ENCODE data around the gene SUPT3H. TPM values are rescaled to one million over a fixed set of nuclear protein-coding genes. Genes with fewer than 3 reads are reported as not detected.

Gene SUPT3H
- total and polyA plus RNA-seq, 5 donors from 2014 or later: 4.8 to 7.8 (median 5.7) TPM

DNA sequence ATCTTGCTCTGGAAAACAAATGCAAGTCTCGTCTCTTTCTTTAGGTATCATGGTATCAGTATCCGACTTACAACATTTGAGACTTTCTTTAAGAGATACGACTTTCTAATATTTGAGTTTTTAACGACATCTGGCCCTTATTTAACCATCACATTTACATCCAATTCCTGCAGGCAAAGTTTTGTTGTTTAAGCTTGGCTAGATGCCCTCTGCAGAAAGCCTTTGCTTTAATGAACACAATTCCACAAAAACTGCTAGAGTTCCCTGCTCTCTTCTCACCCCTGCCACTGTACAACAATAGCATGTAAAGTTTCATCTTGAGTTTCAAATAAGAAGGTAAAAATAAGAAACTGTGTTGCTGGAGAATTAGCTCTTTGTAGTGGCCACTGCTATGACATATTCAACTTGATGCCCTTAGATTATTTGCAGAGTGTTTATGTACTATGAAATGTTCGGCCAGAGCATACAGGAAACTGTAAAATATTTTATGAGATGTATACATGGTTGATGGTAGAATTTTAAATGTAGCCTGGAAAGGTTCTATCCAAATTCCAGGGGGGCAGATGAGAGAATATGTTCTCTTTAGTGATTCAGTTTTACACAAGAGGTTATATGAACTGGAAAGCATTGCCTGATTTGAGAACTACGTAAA lies 551.6 kb downstream of the SUPT3H start:
- H3K36me3 Mint-ChIP-seq: peaks cover 10% of the 10 kb centered on the region

DNA sequence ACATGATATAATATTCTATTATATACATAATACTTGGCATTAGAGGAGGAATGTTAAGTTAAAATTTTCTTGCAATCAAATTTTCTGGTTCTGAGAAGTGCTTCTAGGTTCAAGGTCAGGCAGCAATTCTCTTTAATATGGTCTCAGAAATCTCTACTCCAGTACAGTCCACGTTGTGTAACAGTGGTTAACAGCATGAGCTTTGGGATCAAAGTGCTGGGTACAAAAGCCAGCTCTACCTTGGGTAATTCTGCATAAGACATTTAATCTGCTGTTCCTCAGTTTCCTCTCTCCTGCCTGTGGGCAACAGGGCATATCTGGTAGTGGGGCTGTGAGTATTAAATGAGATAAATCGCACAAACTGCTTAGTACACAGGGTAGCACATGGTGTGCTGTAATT lies 552.5 kb downstream of the SUPT3H start:
- Histone ChIP-seq H3K27ac (ENCODE audit: insufficient read depth, low read length, poor library complexity, severe bottlenecking) (no peak overlapping the region), H3K4me3 (ENCODE audit: low read depth, low read length) (no peak overlapping the region), H3K36me3 (ENCODE audit: control insufficient read depth, insufficient read depth, low read length) (no peaks in the 10 kb centered on the region), H3K9me3 (ENCODE audit: control insufficient read depth in 2 of 2, low read length in 2 of 2) (no peaks in the 10 kb centered on the region), H3K27me3 (ENCODE audit: control insufficient read depth, insufficient read depth, low read length) (no peaks in the 10 kb centered on the region), H3K4me1 (ENCODE audit: control insufficient read depth, insufficient read depth, low read length, poor library complexity, severe bottlenecking) (no peaks in the 10 kb centered on the region)
- Mint-ChIP-seq H3K27me3 (no peaks in the 10 kb centered on the region), H3K27ac (no peak overlapping the region), H3K36me3 (peaks cover 10% of the 10 kb centered on the region), H3K9me3 (peaks cover 0 to 4% (median 0%) of the 10 kb centered on the region in 7 donors), H3K4me1 (peaks cover 0 to 17% (median 11%) of the 10 kb centered on the region in 4 donors), H3K4me3 (no peak overlapping the region)
- DNase-seq (no peak), ATAC-seq (ENCODE audit: low read depth in 2 of 2) (no peak)

More for the DNA sequence above, 551.6 kb downstream of the SUPT3H start:
- H3K9me3 ChIP-seq (ENCODE audit: control insufficient read depth in 2 of 2, low read length in 2 of 2): no peaks in the 10 kb centered on the region
- no peaks in the 10 kb centered on the region for H3K27me3 ChIP-seq (ENCODE audit: control insufficient read depth, insufficient read depth, low read length)
- H3K4me1 ChIP-seq (ENCODE audit: control insufficient read depth, insufficient read depth, low read length, poor library complexity, severe bottlenecking): no peaks in the 10 kb centered on the region
- Mint-ChIP-seq H3K4me3 (no peak overlapping the region), H3K27ac (no peak overlapping the region), H3K9me3 (peaks cover 0 to 4% (median 0%) of the 10 kb centered on the region in 7 donors), H3K4me1 (peaks cover 0 to 18% (median 11%) of the 10 kb centered on the region in 4 donors), H3K27me3 (no peaks in the 10 kb centered on the region)
- ATAC-seq (ENCODE audit: low read depth in 2 of 2) (no peak), DNase-seq (no peak)
- no peak overlapping the region for H3K27ac ChIP-seq (ENCODE audit: insufficient read depth, low read length, poor library complexity, severe bottlenecking)
- H3K4me3 ChIP-seq (ENCODE audit: low read depth, low read length): no peak overlapping the region
- H3K36me3 ChIP-seq (ENCODE audit: control insufficient read depth, insufficient read depth, low read length): no peaks in the 10 kb centered on the region

DNA sequence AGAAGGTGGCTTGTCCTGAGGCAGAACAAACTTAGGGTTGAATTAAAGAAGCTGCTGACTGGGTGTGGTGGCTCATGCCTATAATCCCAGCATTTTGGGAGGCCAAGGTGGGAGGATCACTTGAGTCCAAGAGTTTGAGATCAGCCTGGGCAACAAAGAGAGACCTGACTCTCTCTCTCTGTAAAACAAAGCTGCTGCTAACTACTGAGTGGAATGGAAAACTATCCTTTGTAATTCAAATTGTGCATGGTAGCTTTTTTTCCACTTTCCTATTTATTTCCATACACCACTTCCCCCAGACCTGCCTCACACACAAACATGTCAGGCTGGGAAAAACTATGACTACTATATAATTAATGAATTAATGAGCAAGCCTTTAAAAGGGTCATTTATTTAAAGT lies 553.2 kb downstream of the SUPT3H start:
- H3K9me3 ChIP-seq (ENCODE audit: control insufficient read depth in 2 of 2, low read length in 2 of 2): no peaks in the 10 kb centered on the region
- no peaks in the 10 kb centered on the region for H3K36me3 ChIP-seq (ENCODE audit: control insufficient read depth, insufficient read depth, low read length)
- Mint-ChIP-seq H3K27me3 (no peaks in the 10 kb centered on the region), H3K36me3 (peaks cover 10% of the 10 kb centered on the region), H3K4me1 (peaks cover 0 to 12% (median 6%) of the 10 kb centered on the region in 4 donors), H3K4me3 (no peak overlapping the region), H3K9me3 (peaks cover 0 to 4% (median 0%) of the 10 kb centered on the region in 7 donors), H3K27ac (no peak overlapping the region)
- H3K4me1 ChIP-seq (ENCODE audit: control insufficient read depth, insufficient read depth, low read length, poor library complexity, severe bottlenecking): no peaks in the 10 kb centered on the region
- H3K4me3 ChIP-seq (ENCODE audit: low read depth, low read length): no peak overlapping the region
- no peaks in the 10 kb centered on the region for H3K27me3 ChIP-seq (ENCODE audit: control insufficient read depth, insufficient read depth, low read length)
- ATAC-seq (ENCODE audit: low read depth in 2 of 2): no peak
- no peak for DNase-seq
- no peak overlapping the region for H3K27ac ChIP-seq (ENCODE audit: insufficient read depth, low read length, poor library complexity, severe bottlenecking)

DNA sequence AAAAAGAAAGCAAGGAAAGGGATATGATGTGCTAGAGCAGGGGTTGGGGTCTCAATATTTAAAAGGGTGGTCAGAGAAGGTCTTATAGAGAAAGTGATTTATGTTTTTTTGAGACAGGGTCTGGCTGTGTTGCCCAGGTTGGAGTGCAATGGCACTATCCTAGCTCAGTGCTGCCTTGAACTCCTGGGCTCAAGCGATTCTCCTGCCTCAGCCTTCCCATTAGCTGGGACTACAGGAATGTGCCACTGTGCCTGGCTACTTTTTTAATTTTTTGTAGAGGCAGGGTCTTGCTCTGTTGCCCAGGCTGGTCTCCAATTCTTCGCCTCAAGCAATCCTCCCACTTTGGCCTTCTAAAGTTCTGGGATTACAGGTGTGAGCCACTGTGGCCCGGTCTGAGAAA lies 557.0 kb downstream of the SUPT3H start:
- H3K27ac ChIP-seq (ENCODE audit: insufficient read depth, low read length, poor library complexity, severe bottlenecking): no peak overlapping the region
- no peaks in the 10 kb centered on the region for H3K36me3 ChIP-seq (ENCODE audit: control insufficient read depth, insufficient read depth, low read length)
- H3K9me3 ChIP-seq (ENCODE audit: control insufficient read depth in 2 of 2, low read length in 2 of 2): no peaks in the 10 kb centered on the region
- no peak overlapping the region for H3K4me3 Mint-ChIP-seq
- no peaks in the 10 kb centered on the region for H3K27me3 Mint-ChIP-seq
- no peak overlapping the region for H3K4me3 ChIP-seq (ENCODE audit: low read depth, low read length)
- peaks cover 3% of the 10 kb centered on the region for H3K36me3 Mint-ChIP-seq
- no peak for ATAC-seq (ENCODE audit: low read depth in 2 of 2)
- no peak overlapping the region for H3K27ac Mint-ChIP-seq
- peaks cover 0 to 3% (median 0%) of the 10 kb centered on the region in 7 donors for H3K9me3 Mint-ChIP-seq
- DNase-seq: no peak
- H3K4me1 ChIP-seq (ENCODE audit: control insufficient read depth, insufficient read depth, low read length, poor library complexity, severe bottlenecking): no peaks in the 10 kb centered on the region
- no peaks in the 10 kb centered on the region for H3K27me3 ChIP-seq (ENCODE audit: control insufficient read depth, insufficient read depth, low read length)
- H3K4me1 Mint-ChIP-seq: no peaks in the 10 kb centered on the region

DNA sequence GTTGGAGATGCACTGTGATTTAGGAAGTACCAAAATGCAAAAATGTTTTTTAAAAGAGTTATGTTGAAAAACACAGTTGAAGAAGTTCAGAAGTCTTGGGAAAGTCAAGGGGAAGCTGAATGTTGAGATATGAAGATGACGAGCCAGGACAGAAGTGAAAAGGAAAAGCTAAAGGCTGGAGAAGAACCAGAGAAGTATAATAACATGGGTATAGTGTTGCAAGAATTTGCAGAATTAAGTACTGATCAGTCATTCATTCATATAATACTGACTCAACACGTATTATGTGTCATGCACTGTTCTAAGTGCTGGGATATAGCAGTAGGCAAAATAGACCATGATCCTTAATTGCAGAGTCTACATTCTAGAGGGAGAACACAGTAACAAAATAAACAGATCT lies 557.4 kb downstream of the SUPT3H start:
- Histone ChIP-seq H3K27ac (ENCODE audit: insufficient read depth, low read length, poor library complexity, severe bottlenecking) (no peak overlapping the region), H3K4me1 (ENCODE audit: control insufficient read depth, insufficient read depth, low read length, poor library complexity, severe bottlenecking) (no peaks in the 10 kb centered on the region), H3K4me3 (ENCODE audit: low read depth, low read length) (no peak overlapping the region), H3K36me3 (ENCODE audit: control insufficient read depth, insufficient read depth, low read length) (no peaks in the 10 kb centered on the region), H3K27me3 (ENCODE audit: control insufficient read depth, insufficient read depth, low read length) (no peaks in the 10 kb centered on the region), H3K9me3 (ENCODE audit: control insufficient read depth in 2 of 2, low read length in 2 of 2) (no peaks in the 10 kb centered on the region)
- DNase-seq (no peak), ATAC-seq (ENCODE audit: low read depth in 2 of 2) (no peak)
- Mint-ChIP-seq H3K36me3 (peaks cover 3% of the 10 kb centered on the region), H3K27me3 (no peaks in the 10 kb centered on the region), H3K9me3 (peaks cover 0 to 3% (median 0%) of the 10 kb centered on the region in 7 donors), H3K27ac (no peak overlapping the region), H3K4me3 (no peak overlapping the region), H3K4me1 (no peaks in the 10 kb centered on the region)

DNA sequence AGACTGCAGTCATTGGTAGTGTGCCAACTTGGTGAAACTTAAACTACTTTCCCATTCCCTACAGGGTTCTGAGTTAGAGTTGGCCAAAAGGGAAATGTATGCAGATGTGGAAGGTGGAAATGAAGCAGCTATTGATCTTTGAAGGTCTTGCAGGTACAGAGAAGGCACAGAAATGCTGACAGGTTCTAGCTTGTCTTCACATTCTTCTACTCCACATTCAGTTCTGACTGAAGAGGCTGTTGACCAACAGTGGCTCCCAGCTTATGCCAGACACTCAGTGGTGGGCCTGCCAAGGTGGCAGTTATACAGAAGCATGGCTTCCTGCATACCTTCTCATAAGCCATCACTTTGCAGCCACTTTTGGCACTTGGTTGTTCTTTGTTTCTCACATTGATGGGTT lies 566.3 kb downstream of the SUPT3H start:
- H3K4me1 ChIP-seq (ENCODE audit: control insufficient read depth, insufficient read depth, low read length, poor library complexity, severe bottlenecking): no peaks in the 10 kb centered on the region
- ATAC-seq (ENCODE audit: low read depth in 2 of 2) (no peak), DNase-seq (no peak)
- Mint-ChIP-seq H3K4me3 (no peak overlapping the region), H3K27ac (no peak overlapping the region), H3K9me3 (peaks cover 0 to 4% (median 0%) of the 10 kb centered on the region in 7 donors), H3K27me3 (no peaks in the 10 kb centered on the region), H3K4me1 (peaks cover 0 to 9% (median 3%) of the 10 kb centered on the region in 4 donors), H3K36me3 (peaks cover 9% of the 10 kb centered on the region)
- H3K36me3 ChIP-seq (ENCODE audit: control insufficient read depth, insufficient read depth, low read length): no peaks in the 10 kb centered on the region
- H3K27me3 ChIP-seq (ENCODE audit: control insufficient read depth, insufficient read depth, low read length): no peaks in the 10 kb centered on the region
- H3K9me3 ChIP-seq (ENCODE audit: control insufficient read depth in 2 of 2, low read length in 2 of 2): no peaks in the 10 kb centered on the region
- H3K27ac ChIP-seq (ENCODE audit: insufficient read depth, low read length, poor library complexity, severe bottlenecking): no peak overlapping the region
- H3K4me3 ChIP-seq (ENCODE audit: low read depth, low read length): no peak overlapping the region

DNA sequence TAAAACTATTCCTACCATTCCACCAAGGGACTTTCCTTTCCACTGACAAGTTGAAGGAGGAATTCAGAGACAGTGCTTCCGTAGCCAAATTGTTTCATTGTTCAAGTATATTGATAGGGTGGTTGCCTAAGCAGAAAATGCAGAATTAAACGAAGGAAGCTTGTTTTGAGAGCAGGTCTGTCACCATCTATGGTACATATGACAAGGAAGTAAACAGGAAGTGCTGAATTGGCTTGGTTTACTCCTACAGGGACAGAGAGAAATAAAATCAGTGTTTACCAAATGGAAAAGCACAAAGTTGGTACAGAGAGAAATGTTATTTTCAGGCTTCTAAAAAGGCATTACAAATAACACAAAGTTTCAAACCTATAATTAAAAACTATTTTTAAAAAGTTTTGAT lies 568.5 kb downstream of the SUPT3H start:
- Mint-ChIP-seq H3K27ac (peak overlapping the region in 2 of 3 donors; percentile 36 to 55), H3K27me3 (no peaks in the 10 kb centered on the region), H3K9me3 (peaks cover 0 to 4% (median 0%) of the 10 kb centered on the region in 7 donors), H3K4me1 (peaks cover 0 to 9% (median 3%) of the 10 kb centered on the region in 4 donors), H3K4me3 (peak overlapping the region in 1 of 4 donors; percentile 16), H3K36me3 (peaks cover 9% of the 10 kb centered on the region)
- Histone ChIP-seq H3K9me3 (ENCODE audit: control insufficient read depth in 2 of 2, low read length in 2 of 2) (no peaks in the 10 kb centered on the region), H3K4me1 (ENCODE audit: control insufficient read depth, insufficient read depth, low read length, poor library complexity, severe bottlenecking) (no peaks in the 10 kb centered on the region), H3K27me3 (ENCODE audit: control insufficient read depth, insufficient read depth, low read length) (no peaks in the 10 kb centered on the region), H3K27ac (ENCODE audit: insufficient read depth, low read length, poor library complexity, severe bottlenecking) (no peak overlapping the region), H3K36me3 (ENCODE audit: control insufficient read depth, insufficient read depth, low read length) (no peaks in the 10 kb centered on the region), H3K4me3 (ENCODE audit: low read depth, low read length) (no peak overlapping the region)
- DNase-seq (peak in 1 of 3 donors; percentile 9), ATAC-seq (ENCODE audit: low read depth in 2 of 2) (no peak)

DNA sequence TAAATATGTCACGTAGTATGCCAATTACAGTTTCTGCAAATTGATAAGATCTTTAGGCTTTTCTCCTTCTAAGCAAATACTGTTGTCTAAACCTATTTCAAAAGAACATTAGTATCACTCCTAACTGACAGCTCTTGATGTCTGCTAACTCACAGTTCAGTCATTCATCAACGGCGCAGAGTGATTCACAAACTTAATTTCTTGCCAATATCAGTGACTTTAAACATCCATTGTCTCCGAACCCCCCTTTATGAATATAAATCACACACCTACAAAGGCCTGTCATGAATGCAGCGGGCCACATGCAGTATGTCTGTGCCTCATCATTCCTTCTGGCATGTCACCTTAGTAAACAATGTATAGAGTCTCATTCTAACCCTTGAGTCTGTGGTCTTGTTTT lies 569.6 kb downstream of the SUPT3H start:
- Histone ChIP-seq H3K9me3 (ENCODE audit: control insufficient read depth in 2 of 2, low read length in 2 of 2) (no peaks in the 10 kb centered on the region), H3K4me1 (ENCODE audit: control insufficient read depth, insufficient read depth, low read length, poor library complexity, severe bottlenecking) (no peaks in the 10 kb centered on the region), H3K27me3 (ENCODE audit: control insufficient read depth, insufficient read depth, low read length) (no peaks in the 10 kb centered on the region), H3K27ac (ENCODE audit: insufficient read depth, low read length, poor library complexity, severe bottlenecking) (no peak overlapping the region), H3K36me3 (ENCODE audit: control insufficient read depth, insufficient read depth, low read length) (no peaks in the 10 kb centered on the region), H3K4me3 (ENCODE audit: low read depth, low read length) (no peak overlapping the region)
- H3K4me1 Mint-ChIP-seq: peaks cover 0 to 9% (median 3%) of the 10 kb centered on the region in 4 donors
- DNase-seq (no peak), ATAC-seq (ENCODE audit: low read depth in 2 of 2) (no peak)
- H3K4me3 Mint-ChIP-seq: no peak overlapping the region
- H3K9me3 Mint-ChIP-seq: peaks cover 0 to 2% (median 0%) of the 10 kb centered on the region in 7 donors
- H3K27ac Mint-ChIP-seq: no peak overlapping the region
- H3K27me3 Mint-ChIP-seq: no peaks in the 10 kb centered on the region
- H3K36me3 Mint-ChIP-seq: peaks cover 6% of the 10 kb centered on the region

All from CD4-positive, CD25-positive, alpha-beta regulatory T cell (primary cell).